Ovary (tissue), 9 donors: ENCODE data around the gene THEM4. TPM values are rescaled to one million over a fixed set of nuclear protein-coding genes. Genes with fewer than 3 reads are reported as not detected.
"Not testable (repeated sequence)": the region's sequence is repeated elsewhere in the genome, so short reads cannot be mapped to it uniquely, and the experiment has no call there.

ENCODE experiments used
- DNase-seq, 5 donors: peaks; one replicate each; pipeline ENCODE4 v3.0.0-alpha.2; 2019 to 2020
- H3K27ac ChIP-seq, 2 donors: fragments of 200-600 bp; one replicate each; pipeline versions ENCODE4 v1.5.1 to v1.8.0; 2019 to 2022
- H3K27me3 ChIP-seq: fragments of 200-600 bp; one replicate; pipeline ENCODE4 v1.8.0; 2022
- H3K36me3 ChIP-seq: fragments of 200-600 bp; sonication (generic); one replicate; pipeline ENCODE4 v1.5.1; 2019
- H3K4me1 ChIP-seq: one replicate; pipeline ENCODE4 v1.8.1; 2013; ENCODE audit warnings: mild to moderate bottlenecking, moderate library complexity; ENCODE audit not compliant: insufficient read depth
- H3K4me3 ChIP-seq: fragments of 200-600 bp; sonication (generic); one replicate; pipeline ENCODE4 v1.5.1; 2017
- H3K9me3 ChIP-seq, 2 donors: fragments of 200-600 bp in 1 of 2; sonication (generic) in 1 of 2; one replicate each; pipeline versions ENCODE4 v1.5.1 to v1.8.1; 2013 to 2019; ENCODE audit warnings: mild to moderate bottlenecking in 1 of 2, moderate library complexity in 1 of 2
- EP300 ChIP-seq: sonication (generic); formaldehyde crosslinking; IDR thresholded peaks from one replicate; pipeline ENCODE4 v1.6.1; 2017; ENCODE audit warnings: antibody characterized with exemption
- POLR2A ChIP-seq: fragments of 450-650 bp; IDR thresholded peaks from one replicate; pipeline ENCODE4 v1.6.1; 2017; ENCODE audit warnings: antibody characterized with exemption, mild to moderate bottlenecking, moderate library complexity
- WGBS, 3 donors: extraction: QIAGEN DNeasy Blood & Tissue Kit in 1 of 3; methylation state at CpG; one replicate each; pipeline versions ENCODE4 v1.1.5 to v1.1.7; 2013 to 2017; 5-methylcytosine and 5-hydroxymethylcytosine counted together
- intact Hi-C, 4 donors: fragments of 100-400 bp; cut with DNase I; formaldehyde crosslinking; loops; one replicate each; pipeline versions ENCODE4 v1.11.0 to v1.15.1; 2022 to 2023
- polyA plus RNA-seq, 2 donors: library from polyadenylated mRNA; stranded (reverse); fragments of 200-250 nt in 1 of 2; fragments of 350-450 nt in 1 of 2; fragmentation: Illumina TruSeq in 1 of 2; extraction: RNeasy Lipid Tissue Mini Kit (QIAGEN cat#74804) in 1 of 2; gene quantifications; one replicate each; pipeline ENCODE4 v1.2.3, GENCODE V29; 2013 to 2014
- total RNA-seq, 7 donors: library from RNA; depleted of rRNA in 2 of 7; stranded (reverse); fragments of >200 nt in 2 of 7; fragmentation: NEBNext Ultra II Directional in 3 of 7; extraction: Animal tissue kit (Norgen Biotek cat#: 25700) in 3 of 7; gene quantifications; one replicate each; pipeline versions ENCODE4 v1.1.0 to v1.2.4, GENCODE V29; 2016 to 2023
- TF ChIP-seq, protein P1 (sequence below), 3 donors: fragments of 450-650 bp in 2 of 3; fragments of 200-600 bp in 1 of 3; IDR thresholded peaks; one replicate each; pipeline versions ENCODE4 v1.5.1 to v1.8.0; 2016 to 2022; ENCODE audit warnings: antibody characterized with exemption in 3 of 3, mild to moderate bottlenecking in 1 of 3
- donor health status: DM: no; HTN: no; CAD: no; lungs with moderate emphysema.
- donor health status: DM: no; HTN: no; CAD: no.
- donor health status: Bipolar disorder and iron deficiency.
- donor health status: DM: yes; HTN: yes; CAD: no.
- donor health status: DM: no; HTN: no; CAD: no.
- donor health status: DM: yes; HTN: yes; CAD: no.

Gene THEM4
- total and polyA plus RNA-seq, 9 donors, result 10.4 to 21.8 (median 14.4) TPM

DNA sequence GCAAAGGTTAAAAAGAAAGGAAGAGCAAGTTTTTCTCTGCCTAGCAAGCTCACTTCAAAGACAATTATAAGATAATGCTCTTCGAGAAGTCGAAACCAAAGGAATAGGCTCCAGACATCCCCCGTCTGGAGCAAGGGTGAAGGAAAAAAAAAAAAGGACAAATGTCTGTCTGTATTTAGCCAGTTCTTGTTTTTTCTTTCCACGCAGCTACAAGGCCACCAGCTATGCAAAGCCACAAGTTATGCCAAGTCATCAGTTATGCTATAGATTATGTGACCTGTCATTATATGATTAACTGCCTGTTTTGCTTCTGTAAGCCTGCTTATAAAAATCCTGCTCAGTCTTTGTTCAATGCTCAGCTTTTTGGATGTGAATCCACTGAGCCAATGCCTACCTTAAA lies 53.4 kb downstream of the THEM4 start:
- no peaks in the 10 kb centered on the region for H3K9me3 ChIP-seq
- peaks cover 1% of the 10 kb centered on the region for H3K4me1 ChIP-seq
- H3K27ac ChIP-seq, result peak overlapping the region in 1 of 2 donors; percentile 32
- H3K27me3 ChIP-seq, result no peaks in the 10 kb centered on the region
- no peak for DNase-seq
- no peaks in the 10 kb centered on the region for H3K36me3 ChIP-seq
- no peak for TF ChIP-seq POLR2A
- intact Hi-C loops, result no loop called here
- WGBS, 3 donors, result 3 to 13% (median 8%) methylated on average over 4 of the region's 4 CpGs
- H3K4me3 ChIP-seq, result no peak overlapping the region

DNA sequence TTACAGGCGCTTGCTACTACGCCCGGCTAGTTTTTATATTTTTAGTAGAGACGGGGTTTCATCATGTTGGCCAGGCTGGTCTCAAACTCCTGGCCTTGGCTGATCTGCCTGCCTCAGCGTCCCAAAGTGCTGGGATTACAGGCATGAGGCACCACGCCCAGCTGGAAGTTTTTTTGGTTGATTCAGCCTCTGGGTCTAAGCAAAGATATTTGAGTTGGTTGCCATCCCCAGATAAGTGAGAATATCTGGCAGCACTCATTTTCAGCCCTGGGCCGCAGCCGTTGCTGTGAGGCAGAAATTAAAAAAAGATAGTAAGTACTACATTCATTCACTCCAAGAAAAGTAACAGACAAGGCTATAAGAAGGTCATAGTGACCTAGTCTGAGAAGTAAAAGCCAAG lies 53.8 kb downstream of the THEM4 start:
- DNase-seq, result peak in 3 of 5 donors; percentile 25 to 56 (median 44)
- H3K9me3 ChIP-seq, H3K4me1 ChIP-seq, intact Hi-C loops, H3K27me3 ChIP-seq, H3K36me3 ChIP-seq, H3K4me3 ChIP-seq: not testable (repeated sequence)
- WGBS, 3 donors, result 11 to 15% (median 13%) methylated on average over 8 of the region's 8 CpGs
- peak overlapping the region in 1 of 2 donors; percentile 32 for H3K27ac ChIP-seq

DNA sequence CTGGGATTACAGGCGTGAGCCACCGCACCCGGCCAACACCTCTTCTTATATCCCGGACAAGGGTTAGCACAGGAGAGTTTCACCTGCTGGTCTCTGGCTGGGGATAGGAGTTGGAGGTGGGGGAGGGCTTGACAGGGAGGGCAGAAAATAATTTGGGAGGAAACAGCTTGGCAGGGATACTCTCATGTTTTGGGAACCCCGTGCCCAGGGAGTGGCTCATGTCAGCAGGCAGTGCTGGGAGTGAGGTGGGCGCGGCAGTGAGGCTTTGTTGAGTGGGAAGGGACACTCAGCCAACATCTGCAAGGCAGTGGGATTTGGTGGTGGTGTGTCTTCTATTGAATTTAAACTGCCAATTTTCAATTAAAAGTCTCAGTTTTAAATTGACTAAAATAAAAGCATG lies 54.7 kb downstream of the THEM4 start:
- 73 to 74% (median 74%) methylated on average over 7 of the region's 7 CpGs for WGBS, 3 donors
- H3K9me3 ChIP-seq, result no peaks in the 10 kb centered on the region
- no peak overlapping the region for H3K4me3 ChIP-seq
- H3K27ac ChIP-seq, result no peak overlapping the region
- no peaks in the 10 kb centered on the region for H3K36me3 ChIP-seq
- intact Hi-C loops, result no loop called here
- peaks cover 1% of the 10 kb centered on the region for H3K4me1 ChIP-seq
- DNase-seq, result no peak
- no peaks in the 10 kb centered on the region for H3K27me3 ChIP-seq
- TF ChIP-seq POLR2A, result no peak
- TF ChIP-seq EP300, result no peak
- TF ChIP-seq, protein P1, sequence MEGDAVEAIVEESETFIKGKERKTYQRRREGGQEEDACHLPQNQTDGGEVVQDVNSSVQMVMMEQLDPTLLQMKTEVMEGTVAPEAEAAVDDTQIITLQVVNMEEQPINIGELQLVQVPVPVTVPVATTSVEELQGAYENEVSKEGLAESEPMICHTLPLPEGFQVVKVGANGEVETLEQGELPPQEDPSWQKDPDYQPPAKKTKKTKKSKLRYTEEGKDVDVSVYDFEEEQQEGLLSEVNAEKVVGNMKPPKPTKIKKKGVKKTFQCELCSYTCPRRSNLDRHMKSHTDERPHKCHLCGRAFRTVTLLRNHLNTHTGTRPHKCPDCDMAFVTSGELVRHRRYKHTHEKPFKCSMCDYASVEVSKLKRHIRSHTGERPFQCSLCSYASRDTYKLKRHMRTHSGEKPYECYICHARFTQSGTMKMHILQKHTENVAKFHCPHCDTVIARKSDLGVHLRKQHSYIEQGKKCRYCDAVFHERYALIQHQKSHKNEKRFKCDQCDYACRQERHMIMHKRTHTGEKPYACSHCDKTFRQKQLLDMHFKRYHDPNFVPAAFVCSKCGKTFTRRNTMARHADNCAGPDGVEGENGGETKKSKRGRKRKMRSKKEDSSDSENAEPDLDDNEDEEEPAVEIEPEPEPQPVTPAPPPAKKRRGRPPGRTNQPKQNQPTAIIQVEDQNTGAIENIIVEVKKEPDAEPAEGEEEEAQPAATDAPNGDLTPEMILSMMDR (IDR thresholded peaks at IDR 0.05), result no peak

DNA sequence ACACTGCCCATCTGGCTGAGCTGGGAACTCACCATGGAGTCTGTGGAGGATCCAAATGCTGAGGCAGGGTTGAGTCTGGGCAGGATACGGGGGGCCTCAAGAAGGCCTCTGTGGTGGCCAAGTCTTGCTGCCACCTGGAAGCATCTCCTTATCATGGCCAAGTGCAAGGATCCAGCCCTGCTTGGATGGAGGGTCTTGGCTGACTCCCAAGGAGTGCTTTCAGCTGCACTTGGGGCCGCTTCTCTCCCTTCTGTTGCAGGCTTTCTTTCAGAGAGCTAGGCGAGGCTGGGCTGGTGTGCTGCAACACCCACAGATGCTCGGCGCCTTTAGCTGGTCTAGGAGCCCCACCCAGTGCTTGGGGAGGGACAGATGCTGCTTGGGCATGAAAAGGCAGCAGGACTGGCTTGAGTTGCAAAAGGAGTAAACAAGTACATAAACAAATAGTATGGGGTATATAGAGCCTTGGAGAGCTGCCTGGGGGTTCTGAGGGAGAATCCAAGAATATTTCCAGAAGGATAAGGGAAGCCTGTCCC lies 55.8 kb downstream of the THEM4 start, which contains the start of gene THEM5:
TSS of gene THEM5 (minus strand) at position 302 of the 533 bp plus-strand sequence. CDS start at position 155, 147 bp downstream.
- DNase-seq, result no peak
- H3K9me3 ChIP-seq, result no peaks in the 10 kb centered on the region
- no peaks in the 10 kb centered on the region for H3K36me3 ChIP-seq
- H3K4me3 ChIP-seq, result no peak within 1 kb of the TSS
- WGBS, 3 donors, result 71 to 77% (median 75%) methylated on average over 5 of the region's 5 CpGs
- intact Hi-C loops, result no loop called here
- H3K4me1 ChIP-seq, result peaks cover 4% of the 10 kb centered on the region
- no peaks in the 10 kb centered on the region for H3K27me3 ChIP-seq
- no peak within 1 kb of the TSS for H3K27ac ChIP-seq
- TF ChIP-seq EP300 (no peak), POLR2A (no peak)
- TF ChIP-seq, protein P1 (IDR thresholded peaks at IDR 0.05), result no peak

DNA sequence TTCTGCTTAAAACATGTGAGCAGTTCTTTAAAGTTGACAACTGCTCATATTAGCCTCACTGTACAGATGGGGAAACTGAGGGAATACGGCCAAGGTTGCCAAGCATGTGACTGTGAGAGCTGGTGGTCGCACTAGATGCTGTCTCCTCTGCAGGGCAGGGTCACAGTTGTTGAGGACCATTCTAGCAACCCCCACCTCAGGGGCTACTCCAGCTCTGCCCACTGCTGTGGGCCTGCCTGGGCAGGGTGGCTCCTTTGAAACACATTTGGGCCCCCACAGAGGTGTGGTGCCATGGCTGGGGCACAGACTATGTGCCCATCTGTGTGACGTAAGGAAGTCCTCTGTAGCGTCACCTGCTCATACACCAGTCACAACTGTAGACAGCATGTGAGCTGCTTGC lies 56.6 kb downstream of the THEM4 start:
- 92 to 94% (median 93%) methylated on average over 4 of the region's 4 CpGs for WGBS, 3 donors
- peaks cover 4% of the 10 kb centered on the region for H3K4me1 ChIP-seq
- H3K36me3 ChIP-seq, result no peaks in the 10 kb centered on the region
- TF ChIP-seq, protein P1 (IDR thresholded peaks at IDR 0.05), result no peak
- TF ChIP-seq EP300 (no peak), POLR2A (no peak)
- intact Hi-C loops, result no loop called here
- H3K27me3 ChIP-seq, result no peaks in the 10 kb centered on the region
- no peak overlapping the region for H3K4me3 ChIP-seq
- no peak for DNase-seq
- H3K27ac ChIP-seq, result no peak overlapping the region
- H3K9me3 ChIP-seq, result no peaks in the 10 kb centered on the region
